ENCODE data around the gene MAP3K2.

DNA sequence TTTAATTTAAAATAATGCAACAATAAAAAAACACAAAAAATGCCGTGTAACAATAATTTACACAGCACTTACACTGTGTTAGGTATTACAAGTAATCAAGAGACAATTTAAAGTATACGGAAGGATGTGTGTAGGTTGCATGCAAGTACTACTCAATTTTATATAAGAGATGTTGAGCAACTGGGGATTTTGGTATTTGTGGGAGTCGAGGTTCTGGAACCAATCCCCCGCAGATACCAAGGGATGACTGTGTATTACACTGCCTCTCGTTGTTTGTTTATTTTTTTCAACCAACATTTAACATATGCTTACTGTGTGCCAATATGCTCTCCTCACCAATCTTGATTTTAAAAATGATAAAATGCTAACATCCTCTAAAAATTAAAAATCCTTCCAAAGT, 24.8 kb downstream of the MAP3K2 start:
- TF ChIP-seq EZH2 (IDR thresholded peaks at IDR 0.05; ENCODE audit: borderline replicate concordance, control insufficient read depth, low read depth, low read length) (no peak), ZNF274 (IDR thresholded peaks at IDR 0.05; ENCODE audit: insufficient read depth, insufficient read length) (no peak), HDAC6 (IDR thresholded peaks at IDR 0.05; ENCODE audit: unreplicated experiment) (no peak), POLR2AphosphoS5 (IDR thresholded peaks at IDR 0.05; ENCODE audit: low read length) (no peak), RFX5 (IDR thresholded peaks at IDR 0.05; ENCODE audit: low read depth, low read length) (no peak), ESRRA (IDR thresholded peaks at IDR 0.05; ENCODE audit: low read length) (no peak), SIN3A (IDR thresholded peaks at IDR 0.05; ENCODE audit: low read depth, low read length) (no peak), REST (IDR thresholded peaks at IDR 0.05; ENCODE audit: low read depth, low read length) (no peak)
- TF ChIP-seq, protein P1, sequence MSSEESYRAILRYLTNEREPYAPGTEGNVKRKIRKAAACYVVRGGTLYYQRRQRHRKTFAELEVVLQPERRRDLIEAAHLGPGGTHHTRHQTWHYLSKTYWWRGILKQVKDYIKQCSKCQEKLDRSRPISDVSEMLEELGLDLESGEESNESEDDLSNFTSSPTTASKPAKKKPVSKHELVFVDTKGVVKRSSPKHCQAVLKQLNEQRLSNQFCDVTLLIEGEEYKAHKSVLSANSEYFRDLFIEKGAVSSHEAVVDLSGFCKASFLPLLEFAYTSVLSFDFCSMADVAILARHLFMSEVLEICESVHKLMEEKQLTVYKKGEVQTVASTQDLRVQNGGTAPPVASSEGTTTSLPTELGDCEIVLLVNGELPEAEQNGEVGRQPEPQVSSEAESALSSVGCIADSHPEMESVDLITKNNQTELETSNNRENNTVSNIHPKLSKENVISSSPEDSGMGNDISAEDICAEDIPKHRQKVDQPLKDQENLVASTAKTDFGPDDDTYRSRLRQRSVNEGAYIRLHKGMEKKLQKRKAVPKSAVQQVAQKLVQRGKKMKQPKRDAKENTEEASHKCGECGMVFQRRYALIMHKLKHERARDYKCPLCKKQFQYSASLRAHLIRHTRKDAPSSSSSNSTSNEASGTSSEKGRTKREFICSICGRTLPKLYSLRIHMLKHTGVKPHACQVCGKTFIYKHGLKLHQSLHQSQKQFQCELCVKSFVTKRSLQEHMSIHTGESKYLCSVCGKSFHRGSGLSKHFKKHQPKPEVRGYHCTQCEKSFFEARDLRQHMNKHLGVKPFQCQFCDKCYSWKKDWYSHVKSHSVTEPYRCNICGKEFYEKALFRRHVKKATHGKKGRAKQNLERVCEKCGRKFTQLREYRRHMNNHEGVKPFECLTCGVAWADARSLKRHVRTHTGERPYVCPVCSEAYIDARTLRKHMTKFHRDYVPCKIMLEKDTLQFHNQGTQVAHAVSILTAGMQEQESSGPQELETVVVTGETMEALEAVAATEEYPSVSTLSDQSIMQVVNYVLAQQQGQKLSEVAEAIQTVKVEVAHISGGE (CRISPR knock-in tag; IDR thresholded peaks at IDR 0.05), result no peak
